Activated CD4-positive, alpha-beta memory T cell treated with anti-CD3 and anti-CD28 coated beads, Interleukin-2, amount 10 ng/mL, durations not matched to agents 7 days and 5 days (primary cell): ENCODE measurements around the gene MTG2. TPM values are rescaled to one million over a fixed set of nuclear protein-coding genes. Genes with fewer than 3 reads are reported as not detected.
A peak's percentile ranks its signal among the peaks of the same experiment; 100 is the strongest.

ENCODE experiments used
- CTCF ChIA-PET: fragments of 350-600 bp; sonication (Branson Sonifier 250); formaldehyde crosslinking; loops from one replicate; lab custom pipeline; 2021; ENCODE audit warnings: antibody characterized with exemption, inconsistent platforms; lab: Charles Lee
- POLR2A ChIA-PET: fragments of 350-600 bp; sonication (Branson Sonifier 250); formaldehyde crosslinking; loops from one replicate; lab custom pipeline; 2021; ENCODE audit warnings: antibody characterized with exemption; lab: Charles Lee
- DNase-seq: peaks from one replicate; pipeline ENCODE4 v3.0.0-alpha.2; 2020
- H3K27ac Mint-ChIP-seq: one replicate; pipeline ENCODE4 v1.8.0; 2021; ENCODE audit warnings: mild to moderate bottlenecking, mixed read lengths
- H3K27me3 Mint-ChIP-seq: one replicate; pipeline ENCODE4 v1.8.0; 2021; ENCODE audit warnings: mixed read lengths
- H3K36me3 Mint-ChIP-seq: one replicate; pipeline ENCODE4 v1.8.0; 2021; ENCODE audit warnings: low read depth, mixed read lengths
- H3K4me1 Mint-ChIP-seq: one replicate; pipeline ENCODE4 v1.8.0; 2021; ENCODE audit warnings: mixed read lengths
- H3K4me3 Mint-ChIP-seq: one replicate; pipeline ENCODE4 v1.8.0; 2021; ENCODE audit warnings: mild to moderate bottlenecking, mixed read lengths
- H3K9me3 Mint-ChIP-seq: one replicate; pipeline ENCODE4 v1.8.0; 2021; ENCODE audit warnings: mixed read lengths
- total RNA-seq, 2 experiments: library from RNA; stranded (reverse); gene quantifications; one replicate each; pipeline ENCODE4 v1.2.3, GENCODE V29; 2021

The MTG2 gene
- total RNA-seq, result 10 to 100 TPM; 25.6 to 27.2 TPM

GRCh38 chr20:62182469-62183425 lies at the start of gene MTG2:
Gene MTG2 (plus strand): TSS chr20:62183028. CDS start chr20:62193421, 10,393 bp downstream.
- no peaks in the 10 kb centered on the region for H3K27me3 Mint-ChIP-seq
- CTCF ChIA-PET, result no interaction called here

GRCh38 chr20:62133051-62133845 lies 49.6 kb upstream of the MTG2 start:
- ChIA-PET CTCF (interaction anchor here (1.4 kb wide), 1 partner anchor 9 kb away, joined by 3 read pairs; no protein-coding TSS in a partner anchor), POLR2A (interaction anchor here (0.6 to 4.6 kb wide), 5 partner anchors 9 to 67 kb away, joined by 3 to 22 read pairs (median 3); partner anchors contain the start of genes LSM14B and TAF4)
- no peaks in the 10 kb centered on the region for H3K27me3 Mint-ChIP-seq
- no peaks in the 10 kb centered on the region for H3K9me3 Mint-ChIP-seq
- peak overlapping the region; percentile 67 for H3K27ac Mint-ChIP-seq
- H3K4me1 Mint-ChIP-seq, result peaks cover 42% of the 10 kb centered on the region
- H3K36me3 Mint-ChIP-seq, result peaks cover 79% of the 10 kb centered on the region
- no peak overlapping the region for H3K4me3 Mint-ChIP-seq
- no peak for DNase-seq

More at GRCh38 chr20:62182469-62183425, at the start of gene MTG2:
- DNase-seq, result peak; percentile 95
- H3K27ac Mint-ChIP-seq, result peak within 1 kb of the TSS; percentile 88
- H3K9me3 Mint-ChIP-seq, result no peaks in the 10 kb centered on the region
- H3K4me1 Mint-ChIP-seq, result peaks cover 38% of the 10 kb centered on the region
- POLR2A ChIA-PET, result interaction anchor here (0.7 to 2.6 kb wide), 5 partner anchors 40 to 116 kb away, joined by 3 to 21 read pairs (median 4); partner anchors contain the start of genes LSM14B, PSMA7 and SS18L1
- H3K36me3 Mint-ChIP-seq, result peaks cover 8% of the 10 kb centered on the region
- H3K4me3 Mint-ChIP-seq, result peak within 1 kb of the TSS; percentile 92

- Mint-ChIP-seq H3K27ac (peak overlapping the region; percentile 69), H3K4me1 (peaks cover 43% of the 10 kb centered on the region), H3K4me3 (no peak overlapping the region), H3K36me3 (peaks cover 79% of the 10 kb centered on the region), H3K9me3 (no peaks in the 10 kb centered on the region), H3K27me3 (no peaks in the 10 kb centered on the region)
- CTCF ChIA-PET, result interaction anchor here (1.4 kb wide), 1 partner anchor 9 kb away, joined by 3 read pairs; no protein-coding TSS in a partner anchor
- POLR2A ChIA-PET, result interaction anchor here (0.9 to 4.6 kb wide), 3 partner anchors 8 to 68 kb away, joined by 3 to 22 read pairs (median 3); partner anchors contain the start of gene TAF4
- no peak for DNase-seq
Measured at GRCh38 chr20:62133864-62134263, 49.0 kb upstream of the MTG2 start.

GRCh38 chr20:62134735-62135231 lies 48.0 kb upstream of the MTG2 start:
- Mint-ChIP-seq H3K9me3 (no peaks in the 10 kb centered on the region), H3K4me1 (peaks cover 44% of the 10 kb centered on the region), H3K4me3 (no peak overlapping the region), H3K27ac (no peak overlapping the region), H3K27me3 (no peaks in the 10 kb centered on the region), H3K36me3 (peaks cover 84% of the 10 kb centered on the region)
- ChIA-PET POLR2A (interaction anchor here (1.0 to 4.6 kb wide), 5 partner anchors 10 to 69 kb away, joined by 3 to 22 read pairs (median 3); partner anchors contain the start of gene TAF4), CTCF (interaction anchor here (2.1 kb wide), 1 partner anchor 123 kb away, joined by 9 read pairs; no protein-coding TSS in a partner anchor)
- DNase-seq, result no peak

- Mint-ChIP-seq H3K27me3 (no peaks in the 10 kb centered on the region), H3K4me3 (no peak overlapping the region), H3K4me1 (peaks cover 49% of the 10 kb centered on the region), H3K27ac (no peak overlapping the region), H3K9me3 (no peaks in the 10 kb centered on the region), H3K36me3 (peaks cover 86% of the 10 kb centered on the region)
- ChIA-PET CTCF (interaction anchor here (0.7 to 2.1 kb wide), 5 partner anchors 9 to 124 kb away, joined by 3 to 9 read pairs (median 5); partner anchors contain the start of gene LSM14B), POLR2A (interaction anchor here (0.7 to 4.6 kb wide), 6 partner anchors 9 to 125 kb away, joined by 3 to 22 read pairs (median 4); partner anchors contain the start of genes LSM14B and TAF4)
- DNase-seq, result no peak
Measured at GRCh38 chr20:62135573-62136266, 47.1 kb upstream of the MTG2 start.

GRCh38 chr20:62136283-62137091 lies 46.3 kb upstream of the MTG2 start:
- Mint-ChIP-seq H3K9me3 (no peaks in the 10 kb centered on the region), H3K4me1 (peaks cover 51% of the 10 kb centered on the region), H3K27me3 (no peaks in the 10 kb centered on the region), H3K4me3 (no peak overlapping the region), H3K27ac (peak overlapping the region; percentile 49), H3K36me3 (peaks cover 86% of the 10 kb centered on the region)
- CTCF ChIA-PET, result interaction anchor here (0.7 to 2.1 kb wide), 5 partner anchors 10 to 125 kb away, joined by 3 to 9 read pairs (median 5); partner anchors contain the start of gene LSM14B
- DNase-seq, result peak; percentile 76
- POLR2A ChIA-PET, result interaction anchor here (0.7 to 4.6 kb wide), 2 partner anchors 14 to 70 kb away, joined by 3 to 22 read pairs; partner anchors contain the start of genes LSM14B and TAF4

GRCh38 chr20:62137092-62137384 lies 45.8 kb upstream of the MTG2 start:
- no peak for DNase-seq
- ChIA-PET CTCF (interaction anchor here (1.0 to 2.1 kb wide), 3 partner anchors 73 to 126 kb away, joined by 3 to 9 read pairs (median 4); no protein-coding TSS in a partner anchor), POLR2A (interaction anchor here (4.6 kb wide), 1 partner anchor 71 kb away, joined by 22 read pairs; the partner anchor contains the start of gene TAF4)
- Mint-ChIP-seq H3K36me3 (peaks cover 87% of the 10 kb centered on the region), H3K27me3 (no peaks in the 10 kb centered on the region), H3K27ac (peak overlapping the region; percentile 40), H3K4me1 (peaks cover 54% of the 10 kb centered on the region), H3K9me3 (no peaks in the 10 kb centered on the region), H3K4me3 (no peak overlapping the region)

- no peaks in the 10 kb centered on the region for H3K9me3 Mint-ChIP-seq
- no peak overlapping the region for H3K4me3 Mint-ChIP-seq
- no peak for DNase-seq
- ChIA-PET POLR2A (interaction anchor here (0.6 to 0.7 kb wide), 2 partner anchors 9 to 36 kb away, joined by 3 read pairs; no protein-coding TSS in a partner anchor), CTCF (interaction anchor here (1.0 to 1.3 kb wide), 3 partner anchors 48 to 127 kb away, joined by 3 to 4 read pairs (median 3); no protein-coding TSS in a partner anchor)
- H3K4me1 Mint-ChIP-seq, result peaks cover 50% of the 10 kb centered on the region
- peaks cover 81% of the 10 kb centered on the region for H3K36me3 Mint-ChIP-seq
- no peaks in the 10 kb centered on the region for H3K27me3 Mint-ChIP-seq
- peak overlapping the region; percentile 40 for H3K27ac Mint-ChIP-seq
Measured at GRCh38 chr20:62137478-62138203, 45.2 kb upstream of the MTG2 start.

GRCh38 chr20:62138204-62138543 lies 44.7 kb upstream of the MTG2 start:
- POLR2A ChIA-PET, result interaction anchor here (0.6 to 1.4 kb wide), 3 partner anchors 10 to 35 kb away, joined by 3 read pairs; no protein-coding TSS in a partner anchor

GRCh38 chr20:62138912-62139311 lies 43.9 kb upstream of the MTG2 start:
- peaks cover 42% of the 10 kb centered on the region for H3K4me1 Mint-ChIP-seq
- no peaks in the 10 kb centered on the region for H3K9me3 Mint-ChIP-seq
- no peak overlapping the region for H3K4me3 Mint-ChIP-seq
- no peak overlapping the region for H3K27ac Mint-ChIP-seq
- H3K36me3 Mint-ChIP-seq, result peaks cover 72% of the 10 kb centered on the region
- ChIA-PET POLR2A (interaction anchor here (1.4 kb wide), 1 partner anchor 15 kb away, joined by 3 read pairs; no protein-coding TSS in a partner anchor), CTCF (interaction anchor here (1.3 kb wide), 1 partner anchor 49 kb away, joined by 3 read pairs; no protein-coding TSS in a partner anchor)
- DNase-seq, result no peak
- no peaks in the 10 kb centered on the region for H3K27me3 Mint-ChIP-seq

More at GRCh38 chr20:62138204-62138543, 44.7 kb upstream of the MTG2 start:
- Mint-ChIP-seq H3K4me1 (peaks cover 47% of the 10 kb centered on the region), H3K36me3 (peaks cover 78% of the 10 kb centered on the region), H3K27ac (no peak overlapping the region), H3K27me3 (no peaks in the 10 kb centered on the region), H3K9me3 (no peaks in the 10 kb centered on the region), H3K4me3 (no peak overlapping the region)
- CTCF ChIA-PET, result interaction anchor here (1.0 to 1.3 kb wide), 3 partner anchors 48 to 127 kb away, joined by 3 to 4 read pairs (median 3); no protein-coding TSS in a partner anchor
- no peak for DNase-seq
